Suppressor macrophage treated with lipopolysaccharide for 4 hours (primary cell): ENCODE data around the gene MAGED1.

Experiments used
- DNase-seq: peaks from one replicate; pipeline ENCODE4 v3.0.0-alpha.2; 2020

MAGED1 gene

GRCh38 chrX:51892921-51893745 lies at the start of gene MAGED1:
Gene MAGED1 (plus strand): TSS chrX:51893623. CDS start chrX:51894305, 682 bp downstream.
- DNase-seq, result peak; percentile 74

GRCh38 chrX:51847463-51847862 lies 46.0 kb upstream of the MAGED1 start:
- DNase-seq, result no peak

- DNase-seq, result no peak
Observed at GRCh38 chrX:51851507-51852085, 41.8 kb upstream of the MAGED1 start.

- no peak for DNase-seq
Observed at GRCh38 chrX:51852096-51852495, 41.3 kb upstream of the MAGED1 start.

DNA sequence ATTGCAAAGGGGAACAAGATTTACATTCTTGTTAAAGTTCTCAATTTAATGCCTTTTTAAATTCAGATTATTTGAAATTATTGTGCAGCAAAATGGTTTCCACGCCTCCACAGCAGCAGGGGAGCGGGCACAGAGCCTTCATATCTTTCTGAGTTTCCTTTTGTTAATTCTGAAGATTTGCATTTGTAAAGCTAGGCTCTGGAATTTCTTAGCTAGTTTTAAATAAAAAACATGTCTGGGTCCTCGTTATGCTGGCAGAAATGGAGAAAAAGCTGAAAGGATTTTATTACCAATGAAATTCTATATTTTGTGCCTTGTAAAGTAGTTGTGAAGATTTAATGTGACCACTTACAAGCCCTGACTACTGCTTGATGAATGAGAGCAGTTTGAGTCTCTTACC lies 40.8 kb upstream of the MAGED1 start:
- no peak for DNase-seq

DNA sequence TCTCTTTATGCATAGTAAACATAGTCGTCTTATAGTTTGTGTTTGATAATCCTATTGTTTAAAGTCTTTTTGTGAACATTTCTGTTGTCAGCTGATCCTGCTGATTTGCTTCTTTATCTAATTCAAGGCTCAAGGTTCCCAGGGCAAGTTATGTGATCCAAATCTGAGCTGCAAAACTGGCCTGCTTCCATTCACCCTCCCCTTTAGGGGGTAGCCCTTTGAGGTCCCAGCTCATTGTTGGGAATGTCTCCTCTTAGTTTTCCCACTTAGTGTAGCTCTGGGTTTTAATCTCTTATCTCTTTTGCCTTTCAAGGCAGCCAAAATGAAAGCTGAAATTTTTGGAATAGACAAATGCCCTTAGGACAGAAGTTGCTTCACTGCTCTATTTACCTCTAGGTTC lies 40.2 kb upstream of the MAGED1 start:
- DNase-seq, result no peak

- no peak for DNase-seq
Observed at GRCh38 chrX:51855698-51856097, 37.7 kb upstream of the MAGED1 start.

DNA sequence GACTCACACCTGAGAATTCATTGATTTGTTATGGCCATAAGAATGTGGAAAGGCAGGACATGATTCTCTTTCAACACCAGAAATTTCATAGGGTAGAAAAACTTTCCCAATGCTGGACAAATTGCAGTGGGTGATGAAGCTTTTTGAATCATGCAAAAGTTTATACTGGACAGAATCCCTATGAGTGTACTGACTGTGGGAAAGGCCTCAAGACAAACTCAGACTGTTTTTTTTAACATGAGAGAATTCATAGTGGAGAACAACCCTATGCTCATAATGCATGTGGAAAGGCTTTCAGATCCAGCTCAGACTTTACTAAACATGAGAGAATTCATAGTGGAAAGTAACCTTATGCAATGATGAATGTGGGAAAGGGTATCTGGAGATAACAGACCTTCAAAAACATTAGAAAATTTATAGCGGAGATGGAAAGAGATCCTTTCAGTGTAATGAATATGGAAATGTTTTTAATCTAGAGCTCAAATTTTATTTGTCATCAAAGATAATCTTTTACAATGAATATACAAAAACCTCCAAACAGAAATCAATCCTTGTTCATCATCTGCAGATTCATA lies 36.2 kb upstream of the MAGED1 start:
- DNase-seq, result no peak

GRCh38 chrX:51860679-51861078 lies 32.7 kb upstream of the MAGED1 start:
- peak; percentile 17 for DNase-seq

GRCh38 chrX:51862920-51863319 lies 30.5 kb upstream of the MAGED1 start:
- no peak for DNase-seq

GRCh38 chrX:51866210-51866609 lies 27.2 kb upstream of the MAGED1 start:
- DNase-seq, result no peak

DNA sequence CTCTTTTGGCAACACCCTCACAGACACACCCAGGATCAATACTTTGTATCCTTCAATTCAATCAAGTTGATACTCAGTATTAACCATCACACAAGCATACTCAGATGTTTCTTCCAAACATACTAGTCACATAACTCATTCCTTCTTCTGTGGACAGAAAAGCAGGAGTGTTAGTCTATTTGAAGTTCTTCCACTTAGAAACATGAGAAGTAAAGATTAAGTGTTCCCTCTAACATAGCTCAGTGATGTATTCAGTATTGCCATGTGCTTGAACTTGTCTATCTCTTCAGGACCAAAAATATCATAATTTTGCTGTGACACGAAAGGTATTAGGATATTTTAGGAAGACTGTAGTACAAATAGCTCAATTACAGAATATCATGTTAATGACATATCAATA lies 25.8 kb upstream of the MAGED1 start:
- DNase-seq, result no peak

DNA sequence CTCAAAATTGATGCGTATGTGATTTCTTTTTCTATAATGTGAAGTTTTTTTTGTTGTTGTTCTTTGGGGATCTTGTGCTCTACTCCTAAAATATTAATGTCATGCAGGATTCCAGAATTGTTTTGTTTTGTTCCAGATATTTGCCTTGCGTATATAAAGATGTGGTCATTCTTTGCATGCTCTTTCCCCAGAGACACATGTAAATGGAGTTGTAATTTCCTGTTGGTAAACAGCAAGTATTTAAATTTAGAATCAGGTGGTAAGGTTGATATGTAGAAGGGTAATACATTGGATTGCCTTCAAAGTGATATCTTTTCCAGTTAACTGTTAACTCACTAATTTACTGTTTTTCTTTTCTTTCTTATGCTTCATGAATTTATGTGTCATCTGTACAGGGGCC lies 23.1 kb upstream of the MAGED1 start:
- no peak for DNase-seq

GRCh38 chrX:51874123-51874522 lies 19.3 kb upstream of the MAGED1 start:
- DNase-seq, result no peak

- no peak for DNase-seq
Observed at GRCh38 chrX:51876441-51876840, 17.0 kb upstream of the MAGED1 start.

DNA sequence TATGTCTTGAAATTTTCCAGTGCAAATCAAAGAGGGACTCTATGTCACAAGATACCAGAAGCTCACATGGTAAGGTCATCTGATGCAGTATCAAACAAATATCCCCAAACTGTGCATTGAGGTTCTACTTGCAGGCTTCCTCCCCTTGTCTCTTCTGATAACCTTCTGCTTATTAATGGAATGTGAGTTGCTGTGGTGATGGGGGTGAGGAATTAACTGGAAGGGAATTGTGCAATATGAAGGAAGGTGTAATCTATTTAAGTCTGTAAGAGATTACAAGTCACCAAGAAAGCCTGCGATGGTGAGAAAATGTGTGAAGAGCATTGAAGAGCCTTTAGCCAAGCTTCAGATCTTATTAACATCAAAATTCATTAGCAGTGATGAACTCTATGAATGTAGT lies 15.4 kb upstream of the MAGED1 start:
- no peak for DNase-seq

GRCh38 chrX:51889851-51890250 lies 3.6 kb upstream of the MAGED1 start:
- no peak for DNase-seq

GRCh38 chrX:51891245-51891644 lies 2.2 kb upstream of the MAGED1 start:
- no peak for DNase-seq

DNA sequence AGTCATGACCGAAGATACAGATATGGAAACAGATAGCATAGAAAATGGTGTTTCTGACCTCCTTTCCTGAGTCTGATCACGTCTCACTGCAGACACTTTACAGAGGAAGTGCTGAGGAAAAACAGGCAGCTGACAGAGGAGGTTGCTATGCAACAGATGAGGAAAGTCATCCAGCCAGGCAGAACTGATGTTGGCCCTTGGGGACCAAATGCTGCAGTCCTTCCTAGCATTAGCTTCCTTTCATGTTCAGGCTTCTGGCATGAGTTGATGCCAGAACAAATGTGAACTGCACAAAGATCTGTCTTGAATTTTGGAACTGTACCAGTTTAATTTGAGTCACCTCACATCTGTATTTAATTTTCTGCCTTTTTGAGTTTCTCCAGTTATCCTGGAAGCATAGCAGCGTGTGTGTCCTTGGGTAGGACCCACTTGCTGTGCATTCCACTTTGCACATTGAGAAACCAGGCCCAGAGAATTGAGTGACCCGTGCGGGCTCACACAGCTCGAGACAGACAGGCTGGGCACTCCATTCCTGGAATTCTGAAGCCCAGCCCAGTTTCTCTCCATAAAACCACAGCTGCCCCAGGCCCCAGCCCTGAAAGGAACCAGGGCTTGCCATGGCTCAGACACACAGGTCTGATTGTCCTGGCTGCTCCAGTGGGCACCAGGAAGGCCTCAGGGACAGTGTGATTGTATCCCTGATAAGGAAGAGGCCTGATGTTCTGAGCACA lies 1.4 kb upstream of the MAGED1 start:
- no peak for DNase-seq

DNA sequence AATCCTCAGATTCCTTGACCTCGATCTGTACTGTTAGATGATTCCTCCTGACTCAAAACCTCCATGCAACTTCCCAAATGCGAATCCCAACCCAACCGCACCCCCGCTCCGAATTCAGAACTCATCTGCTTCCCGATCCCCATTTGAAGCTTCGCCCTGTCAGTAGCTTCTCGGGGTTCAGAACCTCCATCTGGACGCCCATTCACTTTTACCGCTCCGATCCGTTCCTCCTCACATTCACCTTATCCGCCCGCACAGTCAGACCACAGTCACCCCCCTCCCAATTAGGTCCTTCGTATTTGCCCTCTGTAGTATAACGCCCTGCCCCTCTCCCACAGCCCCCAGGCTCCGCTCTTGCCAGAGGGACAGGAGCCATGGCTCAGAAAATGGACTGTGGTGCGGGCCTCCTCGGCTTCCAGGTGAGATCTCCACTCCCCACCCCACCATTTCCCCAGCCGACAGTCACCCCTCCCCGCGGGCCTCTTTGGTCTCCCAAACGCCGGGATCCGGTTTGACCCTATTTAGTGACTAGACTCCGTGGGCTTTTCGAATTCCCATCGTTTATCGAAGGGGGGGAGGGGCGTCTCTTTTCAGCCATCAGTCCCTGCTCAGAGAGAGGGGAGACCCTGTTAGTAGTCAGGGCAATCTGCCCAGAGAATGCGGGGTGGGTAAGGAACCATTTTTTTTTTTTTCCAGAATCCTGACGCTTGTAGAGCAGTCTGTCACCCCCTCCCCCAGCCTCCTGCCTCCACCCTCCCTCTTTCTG lies 691 bp downstream of the MAGED1 start:
- DNase-seq, result no peak

GRCh38 chrX:51894697-51895336 lies 1.4 kb downstream of the MAGED1 start:
- DNase-seq, result no peak

- no peak for DNase-seq
Observed at GRCh38 chrX:51896626-51897025, 3.2 kb downstream of the MAGED1 start.
